Endothelial cell of umbilical vein (primary cell): ENCODE data around the gene IL21. TPM values are rescaled to one million over a fixed set of nuclear protein-coding genes. Genes with fewer than 3 reads are reported as not detected.
"Not testable (repeated sequence)": the region's sequence is repeated elsewhere in the genome, so short reads cannot be mapped to it uniquely, and the experiment has no call there.

Source experiments
- BruUV-seq: library from RNA; stranded (reverse); fragments of 400-500 nt; replicated peaks from 2 replicates; lab custom pipeline; 2021; lab: Mats Ljungman, UMichigan
- CTCF ChIA-PET: fragments of 300-600, 350-600 bp; sonication (Branson Sonifier 250); formaldehyde crosslinking; loops from one replicate; lab custom pipeline; 2021; ENCODE audit warnings: antibody characterized with exemption, inconsistent platforms; lab: Charles Lee
- POLR2A ChIA-PET: fragments of 300-600, 350-600 bp; sonication (Branson Sonifier 250); formaldehyde crosslinking; loops from one replicate; lab custom pipeline; 2021; ENCODE audit warnings: antibody characterized with exemption, inconsistent platforms; lab: Charles Lee
- DNase-seq: peaks from one replicate; pipeline ENCODE4 v3.0.0-alpha.2; 2011; ENCODE audit warnings: low read depth, low spot score
- FAIRE-seq: peaks from 2 replicates; lab custom pipeline; 2011; peaks lifted over from hg19 to GRCh38; lab: Jason Lieb, UNC
- H2AFZ ChIP-seq: 2 replicates; pipeline ENCODE4 v1.6.0; 2012; ENCODE audit warnings: low read depth, low read length, control low read depth, inconsistent platforms
- H3K27ac ChIP-seq: 2 replicates; pipeline ENCODE4 v1.5.1; 2011; ENCODE audit warnings: low read depth, mild to moderate bottlenecking, control low read depth, low read length, moderate library complexity; ENCODE audit not compliant: insufficient read depth
- H3K27me3 ChIP-seq, 2 experiments: 2 replicates each; pipeline versions ENCODE4 v1.6.0 to v1.6.1; 2011; ENCODE audit warnings: low read length in 2 of 2, mixed read lengths in 1 of 2; ENCODE audit not compliant: control insufficient read depth in 2 of 2, insufficient read depth in 2 of 2
- H3K36me3 ChIP-seq, 2 experiments: 2 replicates in 1 of 2; 3 replicates in 1 of 2; pipeline ENCODE4 v1.5.1; 2011; ENCODE audit warnings: low read length in 2 of 2, mild to moderate bottlenecking in 1 of 2, moderate library complexity in 1 of 2; ENCODE audit not compliant: control insufficient read depth in 2 of 2, insufficient read depth in 2 of 2; ENCODE audit errors: extremely low read depth in 1 of 2
- H3K4me1 ChIP-seq: 3 replicates; pipeline ENCODE4 v1.5.1; 2011; ENCODE audit warnings: mild to moderate bottlenecking, low read length; ENCODE audit not compliant: control insufficient read depth, insufficient read depth; ENCODE audit errors: extremely low read depth
- H3K4me2 ChIP-seq: 2 replicates; pipeline ENCODE4 v1.6.1; 2011; ENCODE audit warnings: low read length, control low read depth, mixed read lengths; ENCODE audit not compliant: insufficient read depth
- H3K4me3 ChIP-seq, 3 experiments: fragments of 200-600 bp in 1 of 3; sonication (generic), shearing (Covaris generic) in 1 of 3; replicated peaks in 1 of 3; 2 replicates each; pipeline ENCODE4 v1.5.1; 2011 to 2016; ENCODE audit warnings: control low read depth in 3 of 3, low read length in 3 of 3, mild to moderate bottlenecking in 2 of 3, inconsistent platforms in 1 of 3, low read depth in 1 of 3, moderate library complexity in 1 of 3; ENCODE audit not compliant: insufficient read depth in 1 of 3
- H3K79me2 ChIP-seq: 2 replicates; pipeline ENCODE4 v1.6.0; 2012; ENCODE audit warnings: low read length, inconsistent platforms; ENCODE audit not compliant: control insufficient read depth, insufficient read depth
- H3K9ac ChIP-seq: replicated peaks from 2 replicates; pipeline ENCODE3; 2011; ENCODE audit warnings: low read length, control low read depth; ENCODE audit not compliant: insufficient read depth; ENCODE audit errors: extremely low read depth
- H3K9me1 ChIP-seq: replicated peaks from 3 replicates; pipeline ENCODE4 v1.6.0; 2011; ENCODE audit warnings: mild to moderate bottlenecking, low read length; ENCODE audit not compliant: control insufficient read depth, insufficient read depth; ENCODE audit errors: extremely low read depth
- H3K9me3 ChIP-seq: replicated peaks from 2 replicates; pipeline ENCODE4 v1.5.1; 2012; ENCODE audit warnings: low read length, inconsistent platforms; ENCODE audit not compliant: control insufficient read depth, insufficient read depth
- H4K20me1 ChIP-seq: replicated peaks from 2 replicates; pipeline ENCODE3; 2011; ENCODE audit warnings: mild to moderate bottlenecking, low read length; ENCODE audit not compliant: control insufficient read depth, insufficient read depth; ENCODE audit errors: extremely low read depth
- EZH2 ChIP-seq: IDR thresholded peaks from 2 replicates; pipeline ENCODE4 v1.6.1; 2012; ENCODE audit warnings: borderline replicate concordance, low read depth, mild to moderate bottlenecking, moderate library complexity, low read length, inconsistent platforms; ENCODE audit not compliant: severe bottlenecking
- FOS ChIP-seq: IDR thresholded peaks from 2 replicates; pipeline ENCODE4 v1.6.1; 2011; ENCODE audit warnings: mild to moderate bottlenecking, low read length, moderate library complexity, borderline replicate concordance; ENCODE audit not compliant: insufficient read depth
- GATA2 ChIP-seq: IDR thresholded peaks from 2 replicates; pipeline ENCODE4 v1.7.0; 2011; ENCODE audit warnings: low read depth, mild to moderate bottlenecking, moderate library complexity, mixed read lengths, low read length; ENCODE audit not compliant: insufficient read length, insufficient read depth
- POLR2A ChIP-seq: IDR thresholded peaks from 2 replicates; pipeline ENCODE4 v1.6.1; 2012; ENCODE audit warnings: low read depth, mild to moderate bottlenecking, control low read depth, low read length
- POLR2AphosphoS5 ChIP-seq: IDR thresholded peaks from 2 replicates; pipeline ENCODE4 v1.6.1; 2012; ENCODE audit warnings: low read depth, mild to moderate bottlenecking, control low read depth, low read length, moderate library complexity; ENCODE audit not compliant: insufficient read depth
- dilution Hi-C: fragments of 300-500 bp; cut with MboI; formaldehyde crosslinking; loops from one replicate; pipeline ENCODE4 v1.15.0; 2019; ENCODE audit warnings: low sequenced_read_pairs; ENCODE audit not compliant: extremely low pct_ligation_motif_present
- intact Hi-C: fragments of 100-400 bp; cut with micrococcal nuclease; formaldehyde crosslinking; loops from one replicate; pipeline ENCODE4 v1.10.0; 2022
- polyA plus RNA-seq, 4 experiments: library from polyadenylated mRNA; depleted of rRNA in 3 of 4; stranded (reverse) in 3 of 4; unstranded in 1 of 4; fragments of >200 nt; gene quantifications; 2 replicates each; pipeline versions ENCODE4 v1.2.1 to v1.2.3, GENCODE V29; 2011 to 2012; ENCODE audit warnings: missing spikeins in 1 of 4
- total RNA-seq: library from RNA; stranded (reverse); gene quantifications from 2 replicates; pipeline ENCODE4 v1.2.3, GENCODE V29; 2021
- TF ChIP-seq, protein P1 (sequence below), 2 donors: IDR thresholded peaks; 1 replicate in 1 of 2; 2 replicates in 1 of 2; pipeline ENCODE4 v1.5.1; 2011; ENCODE audit warnings: low read length in 2 of 2, mild to moderate bottlenecking in 2 of 2, moderate library complexity in 2 of 2, control low read depth in 1 of 2, inconsistent platforms in 1 of 2, low read depth in 1 of 2; ENCODE audit not compliant: insufficient read depth in 1 of 2; ENCODE audit errors: extremely low read depth in 1 of 2

Gene IL21
- total and polyA plus RNA-seq, 2 donors (not counting 3 experiments of a cell fraction or from before 2014, with no cell fraction given): not detected

DNA sequence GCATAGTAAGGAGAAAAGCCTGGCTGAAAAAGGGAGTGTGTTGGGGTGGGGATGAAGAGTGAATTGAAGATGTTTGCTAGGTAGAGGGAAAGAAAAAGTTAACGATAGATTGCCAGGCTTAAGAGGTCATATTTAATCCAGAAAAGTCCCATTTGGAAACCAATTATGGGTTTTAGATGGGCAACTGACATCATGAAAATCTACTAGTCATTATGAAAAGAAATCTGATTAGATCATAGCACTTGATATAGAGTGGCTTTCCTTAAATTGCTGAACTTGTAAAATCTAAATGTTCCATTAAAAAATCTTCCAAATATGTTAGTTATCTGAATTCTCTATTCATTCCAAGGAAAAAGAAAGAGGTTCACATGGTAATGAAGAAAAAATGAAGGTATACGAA, 37.5 kb upstream of the IL21 start:
- no peaks in the 10 kb centered on the region for H3K79me2 ChIP-seq
- dilution Hi-C loops (no loop called here), intact Hi-C loops (no loop called here)
- POLR2A ChIA-PET: no interaction called here
- H3K4me1 ChIP-seq: no peaks in the 10 kb centered on the region
- H3K9me1 ChIP-seq: no peaks in the 10 kb centered on the region
- H4K20me1 ChIP-seq: no peaks in the 10 kb centered on the region
- BruUV-seq: no TSS peak
- DNase-seq (no peak), FAIRE-seq (no peak)
- no peak overlapping the region for H3K4me2 ChIP-seq
- CTCF ChIA-PET: interaction anchor here (2.6 kb wide), 1 partner anchor 59 kb away, joined by 10 read pairs; no protein-coding TSS in a partner anchor
- H3K9ac ChIP-seq: no peak overlapping the region
- no peak overlapping the region for H3K4me3 ChIP-seq
- TF ChIP-seq POLR2AphosphoS5 (no peak), GATA2 (no peak)
- TF ChIP-seq, protein P1, sequence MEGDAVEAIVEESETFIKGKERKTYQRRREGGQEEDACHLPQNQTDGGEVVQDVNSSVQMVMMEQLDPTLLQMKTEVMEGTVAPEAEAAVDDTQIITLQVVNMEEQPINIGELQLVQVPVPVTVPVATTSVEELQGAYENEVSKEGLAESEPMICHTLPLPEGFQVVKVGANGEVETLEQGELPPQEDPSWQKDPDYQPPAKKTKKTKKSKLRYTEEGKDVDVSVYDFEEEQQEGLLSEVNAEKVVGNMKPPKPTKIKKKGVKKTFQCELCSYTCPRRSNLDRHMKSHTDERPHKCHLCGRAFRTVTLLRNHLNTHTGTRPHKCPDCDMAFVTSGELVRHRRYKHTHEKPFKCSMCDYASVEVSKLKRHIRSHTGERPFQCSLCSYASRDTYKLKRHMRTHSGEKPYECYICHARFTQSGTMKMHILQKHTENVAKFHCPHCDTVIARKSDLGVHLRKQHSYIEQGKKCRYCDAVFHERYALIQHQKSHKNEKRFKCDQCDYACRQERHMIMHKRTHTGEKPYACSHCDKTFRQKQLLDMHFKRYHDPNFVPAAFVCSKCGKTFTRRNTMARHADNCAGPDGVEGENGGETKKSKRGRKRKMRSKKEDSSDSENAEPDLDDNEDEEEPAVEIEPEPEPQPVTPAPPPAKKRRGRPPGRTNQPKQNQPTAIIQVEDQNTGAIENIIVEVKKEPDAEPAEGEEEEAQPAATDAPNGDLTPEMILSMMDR (IDR thresholded peaks at IDR 0.05; ENCODE audit: extremely low read depth in 1 of 2, insufficient read depth in 1 of 2, low read depth in 1 of 2, low read length in 2 of 2): no peak
- no peaks in the 10 kb centered on the region for H3K36me3 ChIP-seq
- H2AFZ ChIP-seq: no peak overlapping the region
- H3K27ac ChIP-seq: no peak overlapping the region
- peaks cover 0 to 5% of the 10 kb centered on the region in 2 experiments for H3K27me3 ChIP-seq
- no peaks in the 10 kb centered on the region for H3K9me3 ChIP-seq

DNA sequence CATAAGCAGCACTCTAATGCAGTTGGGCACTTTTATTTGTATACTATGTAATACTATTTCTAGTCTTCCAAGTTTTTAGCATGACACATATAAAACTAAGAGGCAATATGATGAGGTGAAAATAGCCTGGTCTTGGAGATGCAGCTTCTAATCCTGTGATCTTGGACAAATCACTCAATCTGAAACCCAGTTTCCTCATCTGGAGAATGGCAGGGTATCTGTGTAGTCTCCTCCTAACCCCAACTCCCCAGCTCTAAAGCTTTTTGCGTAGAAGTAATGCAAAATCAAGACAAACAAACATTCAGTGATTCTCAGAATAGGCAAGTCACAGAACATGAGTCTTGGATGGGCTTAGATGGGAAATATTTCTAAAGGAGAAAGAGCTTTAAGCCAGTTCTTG, 36.7 kb upstream of the IL21 start:
- Histone ChIP-seq H3K4me2 (no peak overlapping the region), H3K36me3 (no peaks in the 10 kb centered on the region), H3K4me1 (no peaks in the 10 kb centered on the region), H3K27me3 (peaks cover 0 to 5% of the 10 kb centered on the region in 2 experiments), H4K20me1 (no peaks in the 10 kb centered on the region), H3K9me3 (no peaks in the 10 kb centered on the region), H2AFZ (no peak overlapping the region), H3K79me2 (no peaks in the 10 kb centered on the region), H3K9me1 (no peaks in the 10 kb centered on the region), H3K9ac (no peak overlapping the region), H3K27ac (no peak overlapping the region), H3K4me3 (no peak overlapping the region)
- no peak for TF ChIP-seq POLR2A
- TF ChIP-seq EZH2: no peak
- TF ChIP-seq, protein P1 (IDR thresholded peaks at IDR 0.05; ENCODE audit: extremely low read depth in 1 of 2, insufficient read depth in 1 of 2, low read depth in 1 of 2, low read length in 2 of 2): no peak
- TF ChIP-seq FOS: no peak
- POLR2A ChIA-PET: no interaction called here
- no TSS peak for BruUV-seq
- intact Hi-C loops: no loop called here
- FAIRE-seq (no peak), DNase-seq (no peak)
- CTCF ChIA-PET: interaction anchor here (1.0 kb wide), 1 partner anchor 100 kb away, joined by 4 read pairs; no protein-coding TSS in a partner anchor
- dilution Hi-C loops: no loop called here

GRCh38 chr4:122656583-122656982, 35.7 kb upstream of the IL21 start:
- H3K9ac ChIP-seq, intact Hi-C loops, H3K4me2 ChIP-seq, H3K27ac ChIP-seq, H3K27me3 ChIP-seq, H3K79me2 ChIP-seq, H3K9me1 ChIP-seq, FAIRE-seq, H3K36me3 ChIP-seq, H4K20me1 ChIP-seq, H3K4me1 ChIP-seq, H3K4me3 ChIP-seq, BruUV-seq, DNase-seq, H3K9me3 ChIP-seq, dilution Hi-C loops, POLR2A ChIA-PET, H2AFZ ChIP-seq: not testable (repeated sequence)
- CTCF ChIA-PET: interaction anchor here (1.0 kb wide), 1 partner anchor 101 kb away, joined by 4 read pairs; no protein-coding TSS in a partner anchor
